NB4 (cell line): ENCODE measurements around the gene DTNB.
"Not testable (repeated sequence)": the region's sequence is repeated elsewhere in the genome, so short reads cannot be mapped to it uniquely, and the experiment has no call there.

Experiments used
- DNase-seq: peaks from one replicate; pipeline ENCODE4 v3.0.0; 2010; ENCODE audit warnings: low read depth
- H3K4me3 ChIP-seq: one replicate; pipeline ENCODE4 v1.5.1; 2011; ENCODE audit warnings: mild to moderate bottlenecking, low read depth, low read length, moderate library complexity
- MAX ChIP-seq: IDR thresholded peaks from 2 replicates; pipeline ENCODE4 v1.6.1; 2011; ENCODE audit warnings: low read depth, low read length
- MYC ChIP-seq: IDR thresholded peaks from 2 replicates; pipeline ENCODE4 v1.6.1; 2011; ENCODE audit warnings: low read depth, low read length
- POLR2A ChIP-seq: IDR thresholded peaks from 2 replicates; pipeline ENCODE4 v1.6.1; 2011; ENCODE audit warnings: mild to moderate bottlenecking; ENCODE audit not compliant: insufficient read length; ENCODE audit errors: extremely low read depth
- TF ChIP-seq, protein P1 (sequence below): IDR thresholded peaks from one replicate; pipeline ENCODE4 v1.5.1; 2012; ENCODE audit warnings: low read depth, low read length

The DTNB gene

DNA sequence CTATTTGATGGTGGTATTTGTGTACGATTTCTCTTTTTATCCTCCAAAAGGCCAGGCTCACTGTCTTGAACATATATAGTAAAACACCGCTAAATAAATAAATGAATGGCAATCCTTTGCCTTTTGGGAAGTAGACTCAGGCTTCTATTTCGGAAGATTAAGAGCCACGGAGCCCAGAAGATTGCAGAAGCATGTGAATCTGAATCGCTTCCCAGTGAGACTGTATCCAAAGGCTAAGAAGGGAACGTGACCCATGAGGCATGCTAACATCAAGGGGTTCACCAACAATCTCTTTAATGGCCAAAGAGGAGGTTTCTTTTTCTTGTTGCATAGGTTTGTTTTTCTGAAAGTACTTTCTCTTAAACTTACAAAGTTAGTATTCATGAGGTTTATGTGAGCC is 261.6 kb downstream of the DTNB start:
- TF ChIP-seq MAX (no peak), MYC (no peak), POLR2A (no peak)
- TF ChIP-seq, protein P1, sequence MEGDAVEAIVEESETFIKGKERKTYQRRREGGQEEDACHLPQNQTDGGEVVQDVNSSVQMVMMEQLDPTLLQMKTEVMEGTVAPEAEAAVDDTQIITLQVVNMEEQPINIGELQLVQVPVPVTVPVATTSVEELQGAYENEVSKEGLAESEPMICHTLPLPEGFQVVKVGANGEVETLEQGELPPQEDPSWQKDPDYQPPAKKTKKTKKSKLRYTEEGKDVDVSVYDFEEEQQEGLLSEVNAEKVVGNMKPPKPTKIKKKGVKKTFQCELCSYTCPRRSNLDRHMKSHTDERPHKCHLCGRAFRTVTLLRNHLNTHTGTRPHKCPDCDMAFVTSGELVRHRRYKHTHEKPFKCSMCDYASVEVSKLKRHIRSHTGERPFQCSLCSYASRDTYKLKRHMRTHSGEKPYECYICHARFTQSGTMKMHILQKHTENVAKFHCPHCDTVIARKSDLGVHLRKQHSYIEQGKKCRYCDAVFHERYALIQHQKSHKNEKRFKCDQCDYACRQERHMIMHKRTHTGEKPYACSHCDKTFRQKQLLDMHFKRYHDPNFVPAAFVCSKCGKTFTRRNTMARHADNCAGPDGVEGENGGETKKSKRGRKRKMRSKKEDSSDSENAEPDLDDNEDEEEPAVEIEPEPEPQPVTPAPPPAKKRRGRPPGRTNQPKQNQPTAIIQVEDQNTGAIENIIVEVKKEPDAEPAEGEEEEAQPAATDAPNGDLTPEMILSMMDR: no peak
- DNase-seq: no peak

DNA sequence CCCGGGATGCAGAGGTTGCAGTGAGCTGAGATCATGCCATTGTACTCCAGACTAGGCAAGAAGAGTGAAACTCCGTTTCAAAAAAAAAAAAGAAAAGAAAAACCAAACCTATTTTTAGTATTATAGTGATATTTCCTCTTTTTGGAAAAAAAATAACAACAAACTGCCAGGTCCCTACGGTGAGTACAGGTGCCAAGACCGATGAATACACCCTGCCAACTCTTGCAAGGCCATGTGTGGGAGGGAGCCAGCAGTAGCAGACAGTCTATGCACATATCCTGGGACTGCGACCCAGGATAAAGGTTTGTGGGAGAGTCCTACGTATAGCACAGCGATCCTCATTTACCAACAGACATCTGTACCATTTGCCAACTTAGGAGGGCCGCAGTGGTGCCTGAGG is 262.1 kb downstream of the DTNB start:
- no peak for TF ChIP-seq MYC
- TF ChIP-seq MAX: no peak
- TF ChIP-seq, protein P1: no peak
- no peak for TF ChIP-seq POLR2A
- DNase-seq: no peak
- no peak overlapping the region for H3K4me3 ChIP-seq

More for the DNA sequence above, 261.6 kb downstream of the DTNB start:
- no peak overlapping the region for H3K4me3 ChIP-seq

DNA sequence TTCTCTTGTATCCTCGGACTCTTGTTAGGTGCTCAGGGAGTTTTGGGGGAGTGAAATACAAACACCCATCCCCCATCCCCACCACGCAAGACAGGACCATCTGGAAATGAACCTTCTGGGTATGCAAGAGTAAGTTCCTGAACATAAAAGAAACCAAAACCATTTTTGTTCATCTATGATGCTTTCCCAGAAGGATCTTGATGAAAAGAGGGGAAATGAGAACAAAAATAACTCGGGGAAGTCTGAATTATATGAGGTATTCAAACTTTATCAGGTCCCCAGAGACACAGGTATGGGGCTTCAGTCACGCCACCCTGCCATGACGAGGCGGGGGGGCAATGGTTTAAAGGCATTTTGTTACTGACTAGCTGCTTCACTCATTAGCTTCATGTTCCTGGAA is 263.0 kb downstream of the DTNB start:
- DNase-seq: no peak
- no peak for TF ChIP-seq POLR2A
- TF ChIP-seq MYC: no peak
- TF ChIP-seq, protein P1: no peak
- no peak for TF ChIP-seq MAX
- no peak overlapping the region for H3K4me3 ChIP-seq

DNA sequence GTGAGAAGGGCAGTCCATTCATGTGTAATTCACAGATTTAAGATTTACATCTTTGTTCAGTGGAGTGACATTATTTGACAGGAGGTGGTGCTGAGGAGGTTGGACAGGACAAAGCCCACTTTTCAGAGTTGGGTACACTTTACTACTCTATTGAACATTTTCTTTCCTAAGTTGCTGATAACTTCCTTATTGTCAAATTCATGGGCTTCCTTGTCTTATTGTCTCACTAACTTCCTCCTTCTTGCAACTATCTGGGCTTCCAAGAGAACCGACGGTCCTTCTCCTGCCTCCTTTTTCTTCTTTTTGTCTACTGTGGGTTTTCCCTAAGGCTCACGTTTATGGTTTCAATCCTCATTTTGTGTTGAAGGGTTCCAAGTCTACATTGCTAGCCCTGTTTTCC is 263.9 kb downstream of the DTNB start:
- no peak overlapping the region for H3K4me3 ChIP-seq
- no peak for TF ChIP-seq POLR2A
- TF ChIP-seq MAX: no peak
- TF ChIP-seq, protein P1: no peak
- TF ChIP-seq MYC: no peak
- no peak for DNase-seq

- DNase-seq: no peak
- TF ChIP-seq MAX (no peak), MYC (no peak), POLR2A (no peak)
- TF ChIP-seq, protein P1: no peak
- H3K4me3 ChIP-seq: no peak overlapping the region
These were observed 264.3 kb downstream of the DTNB start for GRCh38 chr2:25409044-25409443.

- TF ChIP-seq, protein P1: no peak
- TF ChIP-seq MAX (no peak), POLR2A (no peak), MYC (no peak)
- no peak overlapping the region for H3K4me3 ChIP-seq
- DNase-seq: no peak
These were observed 267.6 kb downstream of the DTNB start for GRCh38 chr2:25405611-25406295.

DNA sequence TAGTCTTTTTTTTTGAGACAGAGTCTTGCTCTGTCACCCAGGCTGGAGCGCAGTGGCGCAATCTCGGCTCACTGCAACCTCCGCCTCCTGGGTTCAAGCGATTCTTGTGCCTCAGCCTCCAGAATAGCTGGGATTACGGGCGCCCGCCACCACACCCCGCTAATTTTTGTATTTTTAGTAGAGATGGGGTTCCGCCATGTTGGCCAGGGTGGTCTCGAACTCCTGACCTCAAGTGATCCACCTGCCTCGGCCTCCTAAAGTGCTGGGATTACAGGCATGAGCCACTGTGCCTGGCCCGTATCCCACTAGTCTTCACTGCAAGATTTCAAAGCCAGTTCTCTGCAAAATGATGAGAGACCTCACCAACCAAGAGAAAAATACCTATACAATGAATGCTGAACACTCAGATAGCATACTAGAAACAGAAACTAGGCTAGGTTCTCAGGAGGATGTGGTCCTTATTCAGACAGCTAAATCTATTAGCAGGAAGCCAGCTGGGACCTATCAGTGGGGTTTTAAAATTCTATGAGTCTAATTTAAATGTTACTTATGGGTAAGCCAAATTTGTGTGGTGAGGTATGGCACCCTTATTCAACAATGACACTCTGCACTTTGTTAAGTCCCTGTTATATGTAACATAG is 270.1 kb downstream of the DTNB start:
- DNase-seq, H3K4me3 ChIP-seq: not testable (repeated sequence)
